GM12864 (cell line): Measurements from ENCODE around the gene PTPRD.

Experiments
- DNase-seq: peaks from one replicate; pipeline ENCODE4 v3.0.0-alpha.2; 2011; ENCODE audit warnings: low read depth
- H3K4me3 ChIP-seq: 2 replicates; pipeline ENCODE4 v1.5.1; 2011; ENCODE audit warnings: mild to moderate bottlenecking, low read depth, low read length, control low read depth
- TF ChIP-seq, protein P1 (sequence below): IDR thresholded peaks from 2 replicates; pipeline ENCODE4 v1.5.1; 2011; ENCODE audit warnings: low read depth, mild to moderate bottlenecking, moderate library complexity, low read length, control low read depth, inconsistent platforms; ENCODE audit errors: missing control alignments

The PTPRD gene

DNA sequence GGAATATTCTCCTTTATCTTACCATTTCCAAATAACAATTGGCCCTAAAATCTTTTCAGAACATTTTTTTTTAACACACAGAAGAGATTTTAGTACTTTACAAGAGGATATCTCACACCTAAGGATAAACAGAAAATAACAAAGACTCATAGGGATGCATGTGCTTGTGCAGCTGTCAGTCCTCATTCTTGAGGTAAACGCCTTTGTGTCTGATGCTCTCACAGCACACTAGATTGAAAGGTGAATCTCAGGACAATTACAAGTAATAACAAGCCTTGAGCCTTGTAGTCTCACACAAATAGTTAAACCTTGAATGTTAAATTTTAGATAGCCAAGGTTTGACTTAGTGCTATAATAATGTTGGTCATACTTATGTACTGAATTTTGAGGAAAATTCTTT is 439.2 kb downstream of the PTPRD start:
- DNase-seq: no peak
- TF ChIP-seq, protein P1, sequence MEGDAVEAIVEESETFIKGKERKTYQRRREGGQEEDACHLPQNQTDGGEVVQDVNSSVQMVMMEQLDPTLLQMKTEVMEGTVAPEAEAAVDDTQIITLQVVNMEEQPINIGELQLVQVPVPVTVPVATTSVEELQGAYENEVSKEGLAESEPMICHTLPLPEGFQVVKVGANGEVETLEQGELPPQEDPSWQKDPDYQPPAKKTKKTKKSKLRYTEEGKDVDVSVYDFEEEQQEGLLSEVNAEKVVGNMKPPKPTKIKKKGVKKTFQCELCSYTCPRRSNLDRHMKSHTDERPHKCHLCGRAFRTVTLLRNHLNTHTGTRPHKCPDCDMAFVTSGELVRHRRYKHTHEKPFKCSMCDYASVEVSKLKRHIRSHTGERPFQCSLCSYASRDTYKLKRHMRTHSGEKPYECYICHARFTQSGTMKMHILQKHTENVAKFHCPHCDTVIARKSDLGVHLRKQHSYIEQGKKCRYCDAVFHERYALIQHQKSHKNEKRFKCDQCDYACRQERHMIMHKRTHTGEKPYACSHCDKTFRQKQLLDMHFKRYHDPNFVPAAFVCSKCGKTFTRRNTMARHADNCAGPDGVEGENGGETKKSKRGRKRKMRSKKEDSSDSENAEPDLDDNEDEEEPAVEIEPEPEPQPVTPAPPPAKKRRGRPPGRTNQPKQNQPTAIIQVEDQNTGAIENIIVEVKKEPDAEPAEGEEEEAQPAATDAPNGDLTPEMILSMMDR: no peak
- no peak overlapping the region for H3K4me3 ChIP-seq

DNA sequence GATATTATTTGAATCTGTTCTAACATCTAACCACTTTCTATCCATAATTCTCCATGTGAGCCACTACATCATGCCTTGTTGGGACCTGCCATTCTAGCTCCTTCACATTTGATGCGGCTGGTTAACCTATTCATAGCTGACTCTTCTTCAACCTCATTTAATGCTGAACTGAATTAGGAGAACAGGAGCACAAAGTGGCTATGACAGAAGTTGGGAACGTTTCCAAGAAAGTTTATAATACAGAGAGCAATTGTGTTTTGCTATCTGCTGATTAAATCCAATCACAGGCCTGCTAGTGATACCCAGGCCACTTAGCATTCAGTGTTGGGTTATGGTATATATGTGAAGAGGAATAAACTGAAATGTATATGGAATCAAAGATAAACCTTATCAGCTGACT is 440.3 kb downstream of the PTPRD start:
- H3K4me3 ChIP-seq: no peak overlapping the region
- DNase-seq: no peak
- TF ChIP-seq, protein P1: no peak

DNA sequence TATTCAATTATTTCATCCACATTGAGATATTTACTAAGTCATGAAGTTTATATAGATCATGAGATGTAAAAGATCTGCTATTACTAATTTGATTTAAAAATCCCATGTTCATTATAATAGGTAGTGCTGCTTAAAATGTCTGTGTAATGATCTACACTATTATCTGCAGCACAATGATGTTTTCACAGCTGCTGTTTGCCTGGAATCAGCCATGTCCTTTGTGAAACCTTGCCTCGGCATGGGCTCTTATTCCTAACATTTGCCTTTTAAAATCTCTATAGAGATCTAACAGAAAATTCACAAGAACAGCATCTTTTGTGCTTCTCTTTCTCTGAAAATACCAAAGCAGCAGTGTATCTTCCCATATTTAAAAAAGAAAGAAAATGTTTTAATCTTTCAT is 444.6 kb downstream of the PTPRD start:
- TF ChIP-seq, protein P1: no peak
- H3K4me3 ChIP-seq: no peak overlapping the region
- DNase-seq: no peak

DNA sequence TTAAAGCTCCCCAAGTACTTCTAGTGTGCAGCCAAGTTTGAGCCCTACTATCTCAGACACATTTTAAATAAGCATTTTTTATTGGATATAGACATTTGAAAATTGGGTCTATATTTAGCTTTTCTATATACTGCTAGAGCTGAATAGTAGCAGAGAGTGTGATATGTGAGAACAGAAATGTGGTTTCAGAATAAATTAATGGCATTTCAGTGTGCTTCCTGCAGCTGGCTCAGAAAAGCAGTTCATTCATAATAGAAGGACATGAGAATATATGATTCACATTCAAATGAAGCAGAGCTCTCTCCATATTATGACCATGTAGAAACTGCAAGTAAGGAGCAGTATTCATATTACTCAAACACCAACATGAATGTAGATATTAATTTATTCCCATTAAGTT is 464.0 kb downstream of the PTPRD start:
- H3K4me3 ChIP-seq: no peak overlapping the region
- no peak for DNase-seq
- TF ChIP-seq, protein P1: no peak

DNA sequence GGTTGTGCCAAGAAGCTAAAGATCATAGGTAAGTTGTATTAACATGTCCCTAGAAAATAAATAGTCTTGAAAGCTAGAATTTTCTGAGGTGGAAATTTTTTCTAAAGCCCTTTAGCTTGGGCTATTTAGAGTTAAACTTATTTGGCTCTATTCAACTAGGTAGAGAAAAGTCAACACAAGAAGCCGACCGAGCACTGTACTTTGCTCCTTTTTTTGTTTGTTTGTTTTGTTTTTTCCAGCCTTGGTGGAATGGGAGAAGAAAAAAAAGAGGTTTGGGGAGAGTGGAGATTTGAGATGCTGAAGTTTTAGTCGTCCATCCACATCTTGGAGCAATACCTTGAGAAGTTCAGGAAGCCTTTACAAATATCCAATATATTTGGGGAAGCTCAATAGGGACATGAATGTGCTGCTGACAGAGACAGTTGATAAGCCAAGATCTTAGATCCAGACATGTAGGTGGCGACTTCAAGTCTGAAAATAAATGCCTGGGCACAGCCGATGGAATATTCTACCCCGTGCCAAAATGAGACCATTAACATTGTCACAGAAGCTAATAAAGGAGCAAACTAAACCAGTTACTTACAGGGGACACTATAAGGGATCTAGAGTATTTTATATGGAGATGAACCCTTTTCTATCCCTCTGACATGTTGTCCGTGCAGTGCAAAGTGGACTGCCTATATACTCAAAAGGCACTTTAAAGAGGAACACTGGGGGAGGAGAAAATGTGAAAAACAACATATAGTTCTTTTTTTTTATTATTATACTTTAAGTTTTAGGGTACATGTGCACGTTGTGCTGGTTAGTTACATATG is 466.1 kb downstream of the PTPRD start:
- DNase-seq: no peak
- H3K4me3 ChIP-seq: no peak overlapping the region
- TF ChIP-seq, protein P1: no peak

DNA sequence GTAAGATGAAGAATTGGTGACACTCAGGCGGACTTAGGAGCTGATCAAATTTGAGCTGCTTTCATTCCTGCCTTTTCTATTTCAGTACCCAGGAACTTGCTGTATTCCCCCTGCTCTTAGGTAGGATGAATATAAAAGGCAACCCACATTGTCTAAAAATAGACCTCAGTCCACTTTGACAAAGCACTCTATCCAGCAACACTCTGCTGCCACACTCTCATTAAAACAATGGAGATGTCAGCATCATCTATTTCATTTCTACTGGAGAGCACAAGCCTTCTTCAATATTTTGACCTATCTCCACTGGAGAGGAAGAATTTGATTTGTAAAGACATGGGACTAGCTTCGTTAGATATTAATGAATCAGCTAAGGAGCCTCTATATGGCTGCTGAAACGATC is 468.4 kb downstream of the PTPRD start:
- H3K4me3 ChIP-seq: no peak overlapping the region
- TF ChIP-seq, protein P1: no peak
- DNase-seq: no peak

DNA sequence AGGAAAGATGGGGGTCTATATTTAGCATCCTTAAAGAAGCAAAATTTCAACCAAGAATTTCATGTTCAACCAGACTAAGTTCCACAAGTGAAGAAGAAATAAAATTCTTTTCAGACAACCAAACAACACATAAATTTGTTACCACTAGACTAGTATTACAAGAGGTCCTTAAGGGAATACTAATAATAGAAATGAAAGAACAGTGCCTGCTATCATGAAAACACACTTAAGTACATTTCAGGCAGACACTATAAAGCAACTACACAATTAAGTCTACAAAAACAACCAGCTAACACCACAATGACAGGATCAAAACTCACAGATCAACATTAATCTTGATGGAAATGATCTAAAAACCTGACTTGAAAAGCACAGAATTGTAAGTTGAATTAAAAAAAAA is 477.2 kb downstream of the PTPRD start:
- no peak overlapping the region for H3K4me3 ChIP-seq
- no peak for DNase-seq
- TF ChIP-seq, protein P1: no peak
